NCI-H510A (cell line): ENCODE results near the gene SSTR5.
"Not testable (repeated sequence)": the region's sequence is repeated elsewhere in the genome, so short reads cannot be mapped to it uniquely, and the experiment has no call there.

Experiments
- DNase-seq: peaks from one replicate; lab custom pipeline; 2025; lab: John Stamatoyannopoulos, UW

The SSTR5 gene

DNA sequence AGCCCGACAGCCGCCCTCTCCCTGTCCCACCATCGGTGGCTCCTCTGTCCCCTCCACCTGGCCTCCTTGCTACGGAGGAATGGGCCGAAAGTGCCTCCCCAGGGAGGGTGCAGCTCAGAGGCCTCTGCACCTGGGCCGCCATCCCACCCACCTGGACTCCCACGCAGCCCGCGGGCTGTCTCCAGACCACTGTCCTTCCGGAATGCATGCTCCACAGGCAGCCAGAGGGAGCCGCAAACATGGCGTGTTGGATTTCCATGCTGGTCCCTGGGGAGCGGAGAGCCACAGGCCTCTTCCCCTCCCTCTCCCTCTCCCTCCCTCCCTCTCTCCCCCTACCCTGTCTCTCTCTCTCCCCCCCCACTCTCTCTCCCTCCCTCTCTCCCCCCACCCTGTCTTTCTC lies 3.0 kb downstream of the SSTR5 start:
- no peak for DNase-seq

DNA sequence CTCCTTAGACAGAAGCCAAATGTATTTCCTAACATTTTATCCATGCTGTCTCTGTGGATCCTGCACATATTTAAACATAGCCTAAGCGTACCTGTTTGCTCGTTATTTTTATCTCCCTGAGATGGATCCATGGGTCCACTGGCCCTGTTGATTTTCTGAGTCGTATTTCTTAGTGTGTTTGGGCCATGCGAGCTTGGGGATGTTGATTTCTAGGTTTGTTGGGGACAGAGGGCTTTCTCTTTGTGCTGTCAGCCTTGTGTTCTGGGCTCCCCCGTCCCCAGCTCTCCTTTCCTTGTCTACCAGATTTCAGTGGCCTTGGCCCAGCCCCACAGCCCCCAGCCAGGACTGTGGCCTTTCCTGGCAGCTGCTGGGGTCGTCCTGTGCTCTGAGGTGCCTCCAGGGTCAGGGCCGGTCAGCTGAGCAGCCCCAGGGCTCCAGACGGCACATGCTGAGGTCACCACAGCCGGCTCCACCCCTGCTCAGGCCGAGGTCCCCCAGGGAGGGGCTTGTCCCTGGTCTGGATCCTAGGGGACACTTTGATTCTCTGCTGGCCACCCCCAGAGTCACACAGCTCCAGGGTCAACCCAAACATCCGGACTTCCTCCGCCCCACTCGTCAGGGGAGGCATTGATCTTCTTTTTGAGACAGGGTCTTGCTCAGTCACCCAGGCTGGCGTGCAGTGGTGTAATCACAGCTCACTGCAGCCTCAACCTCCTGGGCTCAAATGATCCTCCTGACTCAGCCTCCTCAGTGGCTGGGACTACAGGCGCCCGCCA lies 4.4 kb downstream of the SSTR5 start:
- DNase-seq = no peak

DNA sequence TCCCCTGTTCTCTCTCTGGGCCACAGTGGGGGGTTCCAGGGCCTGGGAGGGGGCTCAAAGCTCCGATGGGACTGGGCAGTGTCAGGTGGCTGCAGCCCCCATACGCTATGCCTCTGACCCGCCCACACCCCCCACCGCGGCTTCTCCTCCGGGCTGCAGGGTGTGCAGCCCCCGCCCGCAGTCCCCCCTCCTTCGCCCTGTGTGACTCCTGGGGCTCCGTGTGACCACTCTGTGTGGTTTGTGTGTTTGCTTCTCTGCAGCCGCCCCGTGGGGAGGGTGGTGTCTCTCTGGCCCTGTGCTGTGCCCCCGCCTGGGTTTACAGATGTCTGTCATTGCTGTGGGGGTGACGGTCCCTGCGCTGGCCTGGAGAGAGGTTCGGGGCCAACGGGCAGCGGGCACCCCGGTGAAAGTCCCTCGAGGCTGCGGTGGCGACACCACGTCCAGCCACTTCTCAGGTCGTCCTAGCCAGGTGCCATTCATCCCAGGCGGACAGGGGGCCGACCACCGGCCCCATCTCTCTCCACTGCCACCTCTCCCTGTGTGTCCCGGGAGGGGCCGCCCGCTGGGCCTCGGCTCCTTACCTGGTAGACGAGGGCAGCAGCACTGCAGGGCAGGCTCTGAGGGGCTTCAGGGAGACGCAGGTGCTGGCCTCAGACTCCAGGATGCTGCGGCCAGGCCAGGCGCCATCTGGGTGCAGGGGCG lies 5.5 kb downstream of the SSTR5 start:
- DNase-seq = no peak

DNA sequence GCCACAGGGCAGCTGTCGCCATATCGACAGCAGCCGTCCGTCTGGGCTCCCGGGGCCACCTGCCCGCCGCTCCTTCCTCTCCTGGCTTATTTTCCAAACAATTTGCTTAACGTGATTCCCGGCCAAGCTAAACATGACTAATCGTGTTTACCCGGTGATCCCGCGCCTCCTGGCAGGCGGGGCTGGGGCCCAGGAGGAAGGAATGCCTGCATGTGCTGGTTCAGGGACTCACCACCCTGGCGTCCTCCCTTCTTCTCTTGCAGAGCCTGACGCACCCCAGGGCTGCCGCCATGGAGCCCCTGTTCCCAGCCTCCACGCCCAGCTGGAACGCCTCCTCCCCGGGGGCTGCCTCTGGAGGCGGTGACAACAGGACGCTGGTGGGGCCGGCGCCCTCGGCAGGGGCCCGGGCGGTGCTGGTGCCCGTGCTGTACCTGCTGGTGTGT lies 6.1 kb downstream of the SSTR5 start:
- no peak for DNase-seq

DNA sequence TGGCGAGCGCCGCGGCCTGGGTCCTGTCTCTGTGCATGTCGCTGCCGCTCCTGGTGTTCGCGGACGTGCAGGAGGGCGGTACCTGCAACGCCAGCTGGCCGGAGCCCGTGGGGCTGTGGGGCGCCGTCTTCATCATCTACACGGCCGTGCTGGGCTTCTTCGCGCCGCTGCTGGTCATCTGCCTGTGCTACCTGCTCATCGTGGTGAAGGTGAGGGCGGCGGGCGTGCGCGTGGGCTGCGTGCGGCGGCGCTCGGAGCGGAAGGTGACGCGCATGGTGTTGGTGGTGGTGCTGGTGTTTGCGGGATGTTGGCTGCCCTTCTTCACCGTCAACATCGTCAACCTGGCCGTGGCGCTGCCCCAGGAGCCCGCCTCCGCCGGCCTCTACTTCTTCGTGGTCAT lies 6.8 kb downstream of the SSTR5 start:
- no peak for DNase-seq

DNA sequence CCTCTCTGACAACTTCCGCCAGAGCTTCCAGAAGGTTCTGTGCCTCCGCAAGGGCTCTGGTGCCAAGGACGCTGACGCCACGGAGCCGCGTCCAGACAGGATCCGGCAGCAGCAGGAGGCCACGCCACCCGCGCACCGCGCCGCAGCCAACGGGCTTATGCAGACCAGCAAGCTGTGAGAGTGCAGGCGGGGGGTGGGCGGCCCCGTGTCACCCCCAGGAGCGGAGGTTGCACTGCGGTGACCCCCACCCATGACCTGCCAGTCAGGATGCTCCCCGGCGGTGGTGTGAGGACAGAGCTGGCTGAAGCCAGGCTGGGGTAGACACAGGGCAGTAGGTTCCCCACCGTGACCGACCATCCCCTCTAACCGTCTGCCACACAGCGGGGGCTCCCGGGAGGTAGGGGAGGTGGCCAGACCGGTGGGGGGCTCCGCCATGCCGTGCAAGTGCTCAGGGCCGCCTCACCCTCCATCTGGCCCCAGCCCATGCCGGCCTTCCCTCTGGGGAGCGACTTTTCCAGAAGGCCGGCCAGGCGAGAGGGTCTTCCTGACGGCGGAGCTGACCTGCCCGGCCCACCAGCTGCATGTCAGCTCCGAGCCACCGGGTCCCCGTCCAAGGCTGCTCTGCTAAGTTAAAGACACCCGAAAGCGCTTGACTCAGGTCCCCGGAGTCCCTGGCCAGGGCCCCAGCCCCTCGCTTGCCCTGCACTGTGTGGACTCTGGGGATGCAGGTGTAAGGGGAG lies 7.4 kb downstream of the SSTR5 start:
- DNase-seq = no peak

DNA sequence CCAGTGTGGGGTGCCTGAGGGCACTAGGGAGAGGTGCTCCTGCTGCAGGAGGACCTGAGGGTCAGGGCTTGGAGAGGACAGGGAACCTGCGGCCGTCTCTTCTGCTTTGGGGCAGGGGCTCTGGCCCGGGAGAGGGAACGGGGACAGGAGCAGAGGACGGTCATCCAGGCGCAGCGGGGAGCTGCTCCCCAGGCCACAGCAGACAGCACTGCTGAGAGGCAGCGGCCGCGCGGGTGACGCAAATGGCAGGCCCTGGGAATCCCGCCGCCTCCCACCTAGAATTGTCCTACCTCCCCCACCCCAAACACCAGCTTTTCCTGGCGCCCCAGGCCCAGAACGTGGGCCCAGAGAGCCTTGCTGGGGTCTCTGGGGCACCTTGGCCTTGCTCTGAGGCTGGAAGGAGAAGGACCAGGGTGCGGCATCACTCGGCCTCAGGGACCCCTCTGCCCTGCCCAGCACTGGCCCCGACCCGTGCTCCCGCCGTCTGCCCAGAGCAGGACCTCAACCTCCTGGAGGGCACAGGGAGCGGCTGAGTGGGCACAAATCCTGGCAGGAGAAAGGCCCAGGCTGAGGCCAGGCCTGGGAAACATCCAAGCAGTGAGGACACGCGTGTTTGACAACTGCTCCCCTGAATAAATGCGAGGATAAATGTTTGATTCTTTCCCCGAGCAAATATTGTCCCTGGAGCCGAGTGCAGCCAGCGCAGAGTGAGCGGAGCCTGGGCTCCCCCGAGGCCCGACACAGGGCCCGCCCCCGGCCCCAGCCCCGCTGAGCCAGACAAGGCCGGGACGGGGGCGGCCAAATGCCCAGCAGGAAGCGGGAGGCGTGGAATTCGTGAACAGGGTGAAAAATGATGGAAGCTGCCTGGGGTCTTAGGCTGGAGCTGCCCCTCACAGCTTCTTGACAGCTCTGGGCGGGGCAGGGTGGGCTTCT lies 8.5 kb downstream of the SSTR5 start:
- DNase-seq = no peak

DNA sequence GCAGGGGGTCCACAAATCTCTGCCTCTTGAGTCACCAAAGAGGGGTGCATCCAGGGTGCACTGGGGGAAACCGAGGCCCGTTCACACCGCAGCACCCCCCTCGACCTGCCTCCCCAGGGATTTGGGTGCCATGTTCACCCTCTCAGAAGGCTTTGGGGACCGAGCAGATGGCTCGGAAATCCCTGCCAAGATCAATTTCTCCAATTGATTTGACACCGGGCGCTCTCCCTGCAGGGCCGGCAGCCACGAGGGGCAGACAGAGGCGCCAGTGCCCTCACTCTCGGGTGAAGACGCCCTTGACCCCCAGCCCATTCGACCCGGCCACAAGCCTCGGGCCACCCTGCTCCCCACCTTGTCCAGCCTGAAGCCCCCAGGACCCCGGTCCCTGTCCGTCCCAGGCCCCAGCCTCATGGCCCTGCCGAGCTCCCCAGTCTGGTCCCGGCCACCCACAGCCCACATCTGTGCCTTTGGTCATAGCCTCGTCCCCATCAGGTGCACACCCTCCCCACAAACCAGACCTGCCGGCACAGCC lies 9.3 kb downstream of the SSTR5 start:
- no peak for DNase-seq

DNA sequence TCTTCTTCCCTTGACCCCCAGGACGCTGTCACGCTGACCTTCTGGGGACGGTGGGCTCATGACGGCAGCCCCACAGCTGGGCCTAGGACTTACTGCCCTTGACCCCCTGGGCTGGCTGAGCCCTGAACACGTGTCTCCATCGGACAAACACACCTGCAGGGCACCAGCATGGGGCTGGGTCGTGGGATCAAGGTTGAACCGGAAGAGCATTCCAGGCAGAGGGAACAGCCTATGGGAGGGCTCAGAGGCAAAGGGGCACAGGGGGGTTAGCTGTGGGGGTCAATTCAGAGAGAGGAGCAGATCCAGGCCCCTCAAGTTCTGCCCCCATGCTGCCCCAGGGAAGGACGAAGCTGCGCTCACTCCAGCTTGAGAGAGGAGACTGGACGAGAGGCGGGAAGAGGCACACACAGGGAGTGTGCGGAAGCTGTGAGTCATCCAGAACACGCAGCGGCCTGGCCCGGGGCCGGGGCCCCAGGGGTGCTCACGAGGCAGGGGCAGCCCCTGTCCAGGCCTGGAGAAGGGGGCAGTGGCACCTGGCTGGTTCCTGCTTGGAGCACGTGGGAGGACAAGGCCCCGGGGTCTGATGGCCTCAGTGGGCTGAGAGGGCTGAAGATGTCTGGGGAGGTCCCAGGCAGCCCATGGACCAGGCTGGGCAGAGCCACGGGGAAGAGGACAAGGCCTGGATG lies 9.9 kb downstream of the SSTR5 start:
- no peak for DNase-seq

DNA sequence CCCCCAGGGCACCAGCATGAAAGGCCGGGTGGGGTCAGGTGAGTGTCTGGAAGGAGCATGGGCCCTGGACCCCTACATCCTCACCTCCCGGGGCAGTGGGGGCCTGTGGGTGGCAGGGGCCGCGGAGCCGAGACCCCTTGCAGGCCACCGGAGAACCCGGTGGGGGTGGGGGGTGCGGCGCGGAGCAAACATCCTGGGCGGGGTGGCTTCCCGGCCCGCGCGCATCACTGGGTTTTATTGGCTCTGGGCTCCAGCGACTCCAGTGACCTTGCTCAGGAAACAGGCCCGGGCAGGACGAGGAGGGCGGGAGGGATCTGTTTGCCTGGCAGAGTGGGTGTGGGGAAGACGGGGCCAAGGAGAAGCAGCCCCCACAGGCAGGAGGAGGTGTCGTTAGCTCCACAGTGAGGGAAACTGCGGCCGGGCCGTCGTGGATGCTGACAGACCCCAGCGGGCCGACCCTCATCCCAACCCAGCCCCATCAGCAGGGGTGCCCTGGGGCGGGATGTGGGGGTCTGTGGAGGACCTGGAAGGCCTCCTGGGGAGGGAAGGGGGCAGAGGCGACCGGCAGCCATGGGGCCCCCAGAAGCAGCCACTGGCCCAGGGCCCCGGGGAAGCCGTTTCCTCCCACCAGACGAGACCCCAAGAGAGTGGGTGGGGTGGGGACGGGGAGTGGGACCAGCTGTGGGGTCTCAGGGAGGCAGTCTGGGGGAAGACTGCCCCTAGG lies 10.6 kb downstream of the SSTR5 start:
- DNase-seq = no peak

DNA sequence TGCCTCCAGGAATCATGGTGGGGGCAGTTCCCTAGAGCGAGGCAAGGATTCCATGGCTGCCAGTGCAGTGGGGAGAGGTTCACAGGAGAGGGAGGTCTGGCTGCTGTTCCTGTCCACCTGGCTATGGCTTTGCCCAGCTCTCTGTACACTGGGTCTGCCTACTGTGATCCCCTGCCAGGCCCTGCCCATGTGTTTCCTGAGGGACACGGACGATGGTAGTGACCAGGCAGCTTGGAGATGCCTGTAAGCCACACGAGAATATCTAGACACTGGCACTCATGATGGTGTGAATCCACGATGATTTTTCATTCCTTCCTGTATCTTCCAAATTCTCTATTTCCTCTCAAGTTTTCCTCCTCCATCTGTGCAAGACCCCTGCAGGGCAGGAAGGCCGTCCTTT lies 12.4 kb downstream of the SSTR5 start:
- DNase-seq = no peak

DNA sequence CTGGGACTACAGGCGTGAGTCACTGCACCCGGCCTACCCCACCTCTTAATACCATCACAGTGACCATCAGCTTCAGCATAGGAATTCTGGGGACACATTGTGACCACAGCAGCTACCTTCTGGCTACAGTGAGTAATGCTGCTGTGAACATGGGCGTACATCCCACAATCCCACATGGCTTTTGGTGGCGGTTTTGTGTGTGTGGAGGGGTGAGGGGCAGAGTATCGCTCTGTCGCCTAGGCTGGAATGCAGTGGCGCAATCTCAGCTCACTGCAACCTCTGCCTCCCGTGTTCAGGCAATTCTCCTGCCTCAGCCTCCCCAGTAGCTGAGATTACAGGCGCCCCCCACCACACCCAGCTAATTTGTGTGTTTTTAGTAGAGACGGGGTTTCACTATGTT lies 13.9 kb downstream of the SSTR5 start:
- DNase-seq = not testable (repeated sequence)

DNA sequence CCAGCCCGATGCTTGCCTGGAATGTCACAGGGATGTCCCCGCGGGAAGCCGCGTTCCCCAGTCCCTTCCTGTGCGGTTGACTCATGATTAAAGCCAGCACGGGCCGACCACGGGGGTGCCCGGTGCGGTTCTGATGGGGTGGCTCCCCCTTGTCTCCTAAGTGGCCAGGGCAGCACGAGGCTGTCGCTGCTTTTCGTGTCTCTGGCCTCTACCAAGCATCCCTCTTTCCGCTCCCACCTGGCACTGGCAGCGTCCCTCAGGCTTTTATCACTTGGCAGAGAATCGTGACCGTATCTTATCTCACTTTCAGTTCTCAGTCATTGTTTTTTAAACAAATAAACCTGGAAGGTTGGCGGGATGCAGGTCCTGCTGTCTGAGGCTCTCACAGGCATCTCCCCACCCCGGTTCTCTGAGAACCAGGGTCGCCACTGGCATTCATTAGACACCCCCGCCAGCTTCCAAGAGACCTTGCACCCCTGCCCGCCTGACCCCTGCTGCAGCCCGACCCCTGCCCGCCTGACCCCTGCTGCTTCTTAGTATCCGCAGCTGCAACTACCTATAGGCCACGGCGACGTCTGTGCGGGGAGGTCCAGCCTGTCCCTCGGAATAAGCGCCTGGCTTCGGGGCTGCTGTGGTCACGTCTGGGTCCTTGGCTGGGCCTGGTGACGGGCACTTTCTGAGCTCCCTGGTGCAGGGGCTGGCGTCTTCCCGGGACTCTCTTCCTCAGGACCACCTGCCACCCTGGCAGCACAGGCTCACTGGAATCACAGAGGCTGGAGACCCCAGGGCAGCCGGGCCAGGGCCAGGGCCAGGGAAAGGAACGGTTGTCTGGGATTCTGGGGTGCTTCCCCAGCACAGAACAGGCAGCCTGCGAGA lies 16.0 kb downstream of the SSTR5 start:
- no peak for DNase-seq

DNA sequence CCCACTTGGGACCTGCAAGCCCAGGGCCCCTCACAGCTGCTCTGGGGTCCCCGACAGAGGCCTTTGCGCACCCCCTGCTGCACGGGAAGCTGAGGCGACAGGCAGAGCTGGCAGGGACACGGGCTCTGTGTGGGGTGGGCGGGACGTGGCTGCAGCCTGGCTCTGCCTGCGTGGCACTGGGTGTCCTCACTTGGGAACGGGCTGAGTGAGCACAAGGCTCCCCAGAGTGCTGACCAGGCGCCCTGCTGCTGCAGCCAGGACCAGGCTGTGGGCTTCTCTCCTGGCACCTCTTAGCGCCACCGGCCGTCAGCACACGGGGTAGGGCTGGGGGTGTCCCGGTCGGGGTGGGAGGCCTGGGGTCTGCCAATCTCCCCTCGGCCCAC lies 16.9 kb downstream of the SSTR5 start:
- DNase-seq = no peak

DNA sequence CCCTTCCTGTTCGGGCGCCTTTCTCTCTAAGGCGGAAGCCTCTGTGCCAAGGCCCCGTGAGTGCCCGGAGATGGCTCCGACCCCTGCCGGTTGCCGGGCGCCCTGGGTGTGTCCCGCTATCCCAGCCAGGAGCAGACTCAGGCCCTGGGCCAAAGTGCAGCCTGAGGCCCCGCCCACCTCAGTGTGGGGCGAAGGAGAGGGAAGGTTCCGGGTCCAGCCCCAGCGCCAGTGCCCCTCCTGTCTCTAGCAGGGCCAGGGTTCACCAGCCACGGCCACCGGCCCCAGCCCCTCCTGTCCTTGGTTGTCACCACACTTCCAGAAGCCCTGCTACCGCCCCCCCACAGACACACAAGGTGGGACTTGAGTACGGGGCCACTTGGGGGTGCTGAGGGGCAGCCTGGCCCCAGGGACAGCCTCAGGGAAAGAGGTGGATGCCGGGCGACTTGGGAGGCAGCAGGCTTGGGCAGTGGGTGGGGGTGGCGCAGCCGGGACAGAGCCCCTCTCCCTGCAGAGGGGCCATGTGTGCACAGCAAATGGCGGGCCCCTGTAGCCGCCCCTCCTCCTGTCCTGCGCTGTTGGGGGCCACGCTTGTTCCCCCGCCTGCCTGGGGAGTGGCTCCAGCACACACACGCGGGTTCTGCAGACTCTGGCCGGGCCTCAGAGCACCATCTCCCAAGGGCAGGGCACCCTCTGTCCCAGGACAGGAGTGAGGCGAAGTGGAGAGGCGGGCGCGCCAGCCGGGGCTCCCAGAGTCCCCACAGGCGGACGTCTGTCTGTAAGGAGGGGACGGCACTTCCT lies 17.5 kb downstream of the SSTR5 start:
- no peak for DNase-seq

DNA sequence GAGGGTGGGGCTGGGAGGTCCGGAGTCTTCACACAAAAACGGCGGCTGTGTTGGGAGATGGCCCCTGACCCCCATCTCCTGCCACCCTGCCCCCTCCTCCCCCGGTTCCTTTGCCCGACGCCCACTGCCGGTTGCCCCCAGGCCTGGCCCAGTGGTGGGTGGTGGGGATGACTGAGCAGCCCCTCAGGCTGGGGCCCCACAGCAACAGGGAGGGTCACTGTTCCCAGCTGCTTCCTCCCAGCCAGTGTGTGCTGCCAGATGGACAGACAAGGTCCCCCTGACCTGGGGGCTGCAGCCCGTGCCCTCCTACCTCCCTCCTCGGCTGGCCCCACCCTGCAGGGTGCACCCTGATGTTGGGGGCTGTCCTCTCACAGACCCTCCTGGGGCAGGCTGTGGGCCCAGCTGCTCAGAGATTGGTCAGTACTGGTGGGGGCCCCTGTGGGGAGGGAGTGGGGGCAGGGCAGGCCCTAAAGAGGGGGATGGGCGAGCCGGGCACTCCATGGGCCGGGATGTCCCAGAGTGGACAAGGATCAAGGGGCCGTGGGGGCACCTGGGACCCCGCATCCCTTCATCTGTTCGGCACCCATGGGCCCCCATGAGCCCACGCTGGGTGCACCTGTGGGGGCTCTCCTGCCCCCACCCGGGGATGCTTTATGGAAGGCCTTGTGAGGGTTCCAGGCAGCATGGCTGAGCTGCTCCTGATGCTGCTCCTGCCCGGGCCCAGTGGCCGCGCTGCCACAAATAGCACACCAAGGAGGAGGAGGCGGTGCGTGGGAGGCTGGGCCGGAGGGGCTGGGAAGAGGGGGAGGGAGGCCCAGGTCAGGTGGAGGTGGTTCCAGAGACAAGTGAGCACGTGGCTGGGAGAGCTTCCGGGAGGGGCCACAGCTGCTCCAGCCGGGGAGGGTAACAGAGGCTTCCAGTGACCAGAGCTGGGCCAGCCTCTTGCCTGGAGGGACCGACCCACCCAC lies 18.4 kb downstream of the SSTR5 start:
- no peak for DNase-seq

DNA sequence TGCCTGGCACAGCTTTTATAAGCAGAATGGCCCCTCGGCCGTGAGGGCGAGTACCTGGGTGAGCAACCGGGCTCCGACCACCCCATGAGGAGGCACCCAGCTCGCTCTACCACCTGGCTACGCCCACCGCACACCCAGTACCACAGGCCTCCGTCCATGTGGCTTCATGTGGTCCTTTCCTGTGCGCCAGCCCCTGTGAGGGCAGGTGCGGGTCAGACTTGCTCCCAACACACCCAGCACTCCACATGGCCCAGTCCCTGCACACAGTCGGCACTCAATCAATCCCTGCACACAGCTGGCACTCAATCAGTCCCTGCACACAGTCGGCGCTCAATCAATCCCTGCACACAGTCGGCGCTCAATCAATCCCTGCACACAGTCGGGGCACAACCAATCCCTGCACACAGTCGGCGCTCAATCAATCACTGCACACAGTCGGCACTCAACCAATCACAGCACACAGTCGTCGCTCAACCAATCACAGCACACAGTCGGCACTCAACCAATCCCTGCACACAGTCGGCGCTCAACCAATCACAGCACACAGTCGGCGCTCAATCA lies 19.5 kb downstream of the SSTR5 start:
- no peak for DNase-seq
